Activated CD8-positive, alpha-beta memory T cell treated with anti-CD3 and anti-CD28 coated beads for 48 hours (primary cell): ENCODE data around the gene SPTBN5.

Experiments used
- DNase-seq, 3 experiments: peaks; one replicate each; pipeline ENCODE4 v3.0.0-alpha.2; 2020; ENCODE audit warnings: low read depth in 2 of 3, low spot score in 2 of 3

The SPTBN5 gene

DNA sequence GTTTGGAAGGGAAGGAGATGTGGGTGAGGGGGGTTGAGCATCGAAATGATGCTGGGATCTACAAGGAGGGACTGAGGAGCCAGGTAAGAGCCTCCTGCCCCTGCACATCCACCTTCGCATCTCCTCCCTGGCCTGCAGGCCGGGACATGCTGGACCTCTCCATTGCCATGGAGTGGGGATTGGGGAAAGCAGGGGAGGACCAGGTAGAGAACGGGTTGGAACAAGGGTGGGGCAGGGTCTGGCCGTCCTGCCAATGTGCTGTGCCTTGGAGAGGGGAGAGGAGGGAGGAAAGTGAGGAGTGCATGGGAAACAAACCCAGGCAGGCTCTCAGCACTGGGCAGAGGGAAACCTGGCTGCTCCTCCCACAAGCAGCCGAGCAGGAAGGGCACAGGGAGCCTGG, 44.6 kb downstream of the SPTBN5 start:
- no peak for DNase-seq

- DNase-seq: peak in 1 of 3 experiments; percentile 30
Measured at GRCh38 chr15:41848631-41849030, 45.2 kb downstream of the SPTBN5 start.

DNA sequence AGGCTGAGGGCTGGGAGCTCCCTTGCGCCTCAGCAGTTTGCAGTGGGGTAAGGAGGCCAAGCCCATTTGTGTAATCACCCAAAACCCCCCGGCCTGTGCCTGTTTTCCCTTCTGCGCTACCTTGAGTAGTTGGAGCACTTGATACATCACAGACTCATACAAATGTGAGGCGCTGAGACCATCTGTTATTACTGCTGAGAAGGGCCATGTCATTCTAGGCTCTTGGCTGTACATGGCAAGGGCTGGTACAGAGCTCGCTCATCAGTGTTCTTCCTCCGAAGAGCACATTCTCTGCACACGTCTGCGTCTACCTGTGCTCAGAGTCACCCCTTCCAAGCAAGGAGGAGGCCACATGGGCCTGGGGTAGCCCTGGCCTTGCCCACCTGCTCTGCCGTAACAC, 45.9 kb downstream of the SPTBN5 start:
- DNase-seq: no peak

- no peak for DNase-seq
Measured at GRCh38 chr15:41847206-41847605, 46.6 kb downstream of the SPTBN5 start.

DNA sequence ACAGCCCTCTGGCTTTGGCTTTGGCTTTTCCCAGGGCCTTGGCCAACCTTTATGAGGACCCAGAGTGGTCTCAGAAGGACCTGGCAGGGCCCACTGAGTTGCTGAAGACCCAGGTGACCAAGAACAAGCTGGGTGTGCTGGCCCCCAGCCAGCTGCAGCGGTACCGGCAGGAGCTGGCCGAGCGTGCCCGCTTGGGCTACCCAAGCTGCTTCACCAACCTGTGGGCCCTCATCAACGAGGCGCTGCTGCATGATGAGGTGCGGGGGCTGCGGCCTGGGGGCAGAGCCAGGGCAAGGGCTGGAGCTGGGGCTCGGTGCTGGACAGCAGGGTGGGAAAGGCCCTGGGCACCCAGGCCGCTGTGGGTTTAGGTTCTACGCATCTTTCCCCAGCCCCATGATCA, 49.0 kb downstream of the SPTBN5 start:
- DNase-seq: no peak

DNA sequence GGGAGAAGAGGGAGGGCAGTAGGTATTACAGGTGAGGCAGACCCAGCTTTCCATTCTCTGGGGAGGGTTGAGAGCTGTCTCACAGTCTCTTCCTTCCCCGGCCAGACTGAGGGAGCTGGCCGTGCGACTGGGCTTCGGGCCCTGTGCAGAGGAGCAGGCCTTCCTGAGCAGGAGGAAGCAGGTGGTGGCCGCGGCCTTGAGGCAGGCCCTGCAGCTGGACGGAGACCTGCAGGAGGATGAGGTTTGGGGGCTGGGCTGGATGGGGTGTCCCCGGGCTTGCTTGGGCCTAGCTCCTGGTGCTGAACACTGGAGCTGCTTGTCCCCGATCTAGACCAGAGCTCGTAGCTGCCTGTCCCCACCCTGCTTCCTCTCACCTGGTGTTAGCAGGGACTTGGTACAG, 50.3 kb downstream of the SPTBN5 start:
- no peak for DNase-seq

DNA sequence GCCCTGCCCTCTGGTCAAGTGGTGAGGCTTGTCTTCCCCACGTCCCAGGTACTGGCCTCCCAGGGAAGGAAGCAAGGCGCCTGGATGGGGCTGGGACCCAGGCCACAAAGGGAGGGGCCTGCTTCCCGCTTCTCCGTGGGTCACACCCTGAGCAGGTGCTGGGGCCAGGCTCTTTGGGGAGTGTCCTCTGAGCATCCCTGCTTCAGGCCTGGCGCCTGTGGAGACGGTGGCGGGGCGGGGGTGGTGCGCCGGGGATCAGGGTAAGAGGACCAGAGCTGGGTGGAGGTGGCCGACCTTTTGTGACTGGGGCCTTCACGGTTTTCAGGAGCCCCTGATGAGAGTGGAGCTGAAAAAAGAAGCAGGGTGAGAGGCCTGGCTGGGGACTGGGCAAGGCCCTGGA, 51.6 kb downstream of the SPTBN5 start:
- no peak for DNase-seq

GRCh38 chr15:41841131-41841530, 52.7 kb downstream of the SPTBN5 start:
- no peak for DNase-seq

GRCh38 chr15:41840673-41841072, 53.2 kb downstream of the SPTBN5 start:
- no peak for DNase-seq

- no peak for DNase-seq
Measured at GRCh38 chr15:41839781-41840491, 53.9 kb downstream of the SPTBN5 start.

- DNase-seq: no peak
Measured at GRCh38 chr15:41838400-41838897, 55.4 kb downstream of the SPTBN5 start, which contains the start of gene PLA2G4B. PLA2G4B (plus strand) TSS chr15:41838847; CDS start chr15:41838914, 67 bp downstream.

DNA sequence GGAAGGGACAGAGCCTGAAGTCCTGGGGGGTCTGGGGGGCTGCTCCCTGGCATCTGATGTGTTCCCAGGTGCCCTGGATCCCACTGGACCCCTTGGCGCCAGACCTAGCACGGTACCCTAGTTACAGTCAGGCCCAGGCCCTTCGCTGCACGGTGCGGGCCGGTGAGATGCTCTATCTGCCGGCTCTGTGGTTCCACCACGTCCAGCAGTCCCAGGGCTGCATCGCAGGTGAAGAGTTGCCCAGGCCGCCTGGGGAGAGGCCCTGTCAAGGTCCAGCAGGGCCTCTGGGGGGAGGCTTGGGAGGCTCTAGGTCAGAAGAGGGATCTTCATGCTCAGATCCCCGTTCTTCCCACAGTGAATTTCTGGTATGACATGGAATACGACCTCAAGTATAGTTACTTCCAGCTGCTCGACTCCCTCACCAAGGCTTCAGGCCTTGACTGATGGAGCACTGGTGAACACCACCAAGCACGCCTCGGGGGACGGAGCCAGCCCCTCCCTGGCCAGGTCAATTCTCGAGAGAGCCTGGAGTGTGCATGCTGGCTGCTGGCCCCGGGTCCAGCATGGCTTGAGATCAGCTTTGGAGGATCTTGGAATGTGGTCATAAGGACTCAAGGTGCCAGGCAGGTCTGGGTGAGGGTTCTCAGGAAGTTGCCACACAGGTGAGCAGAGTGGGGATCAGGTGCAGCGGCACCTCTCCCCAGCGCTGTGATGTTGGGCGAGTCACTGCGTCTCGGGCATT, 57.0 kb downstream of the SPTBN5 start:
- no peak for DNase-seq

DNA sequence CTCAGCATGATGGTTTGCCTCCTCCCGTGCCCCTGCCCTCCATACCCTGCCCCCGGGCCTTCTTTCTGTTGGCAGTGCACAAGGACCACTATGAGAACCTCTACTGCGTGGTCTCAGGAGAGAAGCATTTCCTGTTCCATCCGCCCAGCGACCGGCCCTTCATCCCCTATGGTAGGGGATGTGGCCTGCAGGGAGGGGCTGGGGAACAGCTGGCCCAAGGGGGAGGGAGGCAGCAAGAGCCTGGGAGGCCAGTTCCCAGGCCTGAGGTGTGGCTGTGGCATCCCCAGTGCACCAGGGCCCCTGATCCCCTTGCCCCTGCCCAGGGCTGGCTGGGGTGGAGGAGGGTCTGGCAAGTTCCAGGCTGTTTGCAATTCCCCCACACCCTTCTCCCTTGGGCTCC, 57.8 kb downstream of the SPTBN5 start:
- DNase-seq: no peak

DNA sequence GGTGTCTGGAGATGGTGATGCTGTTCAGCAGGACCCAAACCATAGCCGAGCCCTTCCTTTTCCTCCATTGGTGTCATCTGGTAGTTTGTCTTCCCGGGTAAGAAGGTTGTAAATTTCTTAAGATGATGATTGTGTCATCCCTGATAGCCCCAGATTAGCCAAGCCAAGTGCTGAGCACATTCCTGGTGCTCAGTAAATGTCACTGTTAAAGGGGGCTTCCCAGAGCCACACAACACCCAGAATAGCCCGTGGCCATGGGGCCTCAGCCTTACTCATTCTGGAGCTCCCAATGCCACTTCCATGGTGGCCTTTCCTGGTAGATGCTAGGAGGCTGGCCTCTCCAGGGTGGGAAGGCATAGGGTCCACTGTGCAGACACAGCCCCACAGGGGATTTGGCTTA, 59.8 kb downstream of the SPTBN5 start:
- no peak for DNase-seq

- no peak for DNase-seq
Measured at GRCh38 chr15:41832875-41833274, 61.0 kb downstream of the SPTBN5 start.

DNA sequence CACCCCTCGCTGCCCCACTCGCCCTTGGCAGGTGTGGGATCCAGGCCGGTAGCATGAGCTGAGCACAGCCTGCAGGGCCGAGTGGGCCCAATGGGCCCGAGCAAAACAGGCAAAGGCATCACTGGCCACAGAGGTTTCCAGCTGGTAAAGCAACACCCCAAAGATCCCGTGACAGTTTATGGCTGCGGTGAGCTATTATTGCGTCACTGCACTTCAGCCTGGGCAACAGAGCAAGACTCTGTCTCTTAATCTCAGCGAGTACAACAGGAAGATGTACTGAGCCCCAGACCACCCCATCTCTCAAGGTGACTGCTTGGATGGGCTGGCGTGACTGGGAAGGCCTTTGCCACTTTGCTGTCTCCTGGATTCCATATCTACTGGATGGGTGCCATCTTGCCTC, 61.6 kb downstream of the SPTBN5 start:
- no peak for DNase-seq

DNA sequence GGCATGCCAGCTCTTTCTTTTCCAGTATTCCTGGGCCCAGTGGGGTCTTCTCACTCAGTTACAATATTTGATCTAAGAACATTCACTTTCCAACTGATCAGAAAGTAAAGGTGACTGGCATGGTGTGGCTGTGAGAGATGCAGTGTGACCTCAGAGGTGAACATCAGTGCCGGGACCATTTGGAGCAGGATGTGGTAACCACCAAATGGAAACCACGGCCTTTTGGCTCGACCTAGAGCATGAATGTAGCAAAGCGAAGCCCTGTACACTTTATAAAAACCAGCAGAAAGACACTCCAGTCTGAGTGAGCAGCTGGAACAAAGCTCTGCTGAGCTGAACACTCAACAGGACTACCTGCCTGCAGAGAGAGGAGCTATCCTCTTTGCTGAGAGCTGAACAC, 62.6 kb downstream of the SPTBN5 start:
- DNase-seq: peak in 1 of 3 experiments; percentile 24

DNA sequence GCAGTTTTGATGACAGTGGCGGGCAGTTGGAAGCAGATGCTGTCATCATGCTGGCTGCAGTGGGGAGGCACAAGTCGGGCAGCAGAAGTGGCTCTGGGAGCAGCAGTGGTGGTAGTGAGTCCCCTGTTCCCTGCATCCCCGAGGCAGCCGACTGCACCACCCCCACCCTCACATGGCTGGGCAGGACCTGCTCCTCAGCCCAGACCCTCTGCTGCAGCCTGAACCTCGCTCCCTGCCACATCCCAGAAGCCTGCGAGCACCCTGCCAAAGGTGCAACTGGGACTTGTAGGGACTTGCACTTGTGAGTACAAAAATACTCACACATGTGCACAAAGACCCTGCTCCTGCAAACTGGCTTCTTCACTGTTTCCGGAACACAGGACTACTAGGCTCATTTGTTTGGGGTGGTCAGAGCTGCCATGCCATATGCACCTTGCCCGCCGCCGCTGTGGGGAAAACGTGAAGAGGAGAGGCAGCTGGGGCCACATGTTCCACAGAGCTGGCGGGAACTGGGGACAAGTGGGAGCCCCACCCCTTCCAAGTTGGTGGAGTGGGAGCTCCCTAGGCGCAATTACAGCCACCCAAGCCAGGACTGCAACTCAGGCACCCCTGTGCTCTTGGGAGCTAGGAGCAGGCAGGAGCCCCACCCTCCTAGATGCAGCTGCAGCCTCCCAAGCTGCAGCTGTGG, 63.8 kb downstream of the SPTBN5 start:
- no peak for DNase-seq

- no peak for DNase-seq
Measured at GRCh38 chr15:41828807-41829141, 65.1 kb downstream of the SPTBN5 start.

- peak; percentile 81 to 98 (median 96) for DNase-seq
Measured at GRCh38 chr15:41827880-41828806, 65.7 kb downstream of the SPTBN5 start, which contains the start of gene JMJD7. JMJD7 (plus strand) TSS chr15:41828092; CDS start chr15:41828125, 33 bp downstream.
